ENCODE measurements around the gene SMTNL2. TPM values are rescaled to one million over a fixed set of nuclear protein-coding genes. Genes with fewer than 3 reads are reported as not detected.

Gene SMTNL2
- total RNA-seq, 1 experiment from 2014 or later: 2.7 TPM

GRCh38 chr17:4596636-4597380, 12.5 kb downstream of the SMTNL2 start:
- ATAC-seq (no peak), DNase-seq (ENCODE audit: low spot score) (no peak)
- Mint-ChIP-seq H3K4me1 (peaks cover 34% of the 10 kb centered on the region), H3K36me3 (no peaks in the 10 kb centered on the region), H3K27me3 (ENCODE audit: low read depth) (no peaks in the 10 kb centered on the region), H3K9me3 (no peaks in the 10 kb centered on the region), H3K4me3 (no peak overlapping the region), H3K27ac (no peak overlapping the region)
- TF ChIP-seq PRDM15 (CRISPR knock-in tag; IDR thresholded peaks at IDR 0.05): no peak
- no peak for TF ChIP-seq ATF6 (CRISPR knock-in tag; IDR thresholded peaks at IDR 0.05)
- TF ChIP-seq ZNF532 (CRISPR knock-in tag; IDR thresholded peaks at IDR 0.05; ENCODE audit: borderline replicate concordance): no peak
- no peak for TF ChIP-seq CREM (CRISPR knock-in tag; IDR thresholded peaks at IDR 0.05)
- TF ChIP-seq AR (CRISPR knock-in tag; IDR thresholded peaks at IDR 0.05): no peak
- no peak for TF ChIP-seq ZNF416 (CRISPR knock-in tag; IDR thresholded peaks at IDR 0.05)
- TF ChIP-seq IRF1 (CRISPR knock-in tag; IDR thresholded peaks at IDR 0.05): no peak
- no peak for TF ChIP-seq GRHL2 (CRISPR knock-in tag; IDR thresholded peaks at IDR 0.05; ENCODE audit: insufficient replicate concordance, severe bottlenecking)
- TF ChIP-seq PREB (CRISPR knock-in tag; IDR thresholded peaks at IDR 0.05; ENCODE audit: borderline replicate concordance): no peak
- no peak for TF ChIP-seq ZNF219 (CRISPR knock-in tag; IDR thresholded peaks at IDR 0.05; ENCODE audit: borderline replicate concordance)
- no peak for TF ChIP-seq TP53 (CRISPR knock-in tag; IDR thresholded peaks at IDR 0.05)
- no peak for TF ChIP-seq ESRRA (CRISPR knock-in tag; IDR thresholded peaks at IDR 0.05; ENCODE audit: borderline replicate concordance)
- no peak for TF ChIP-seq KAT7 (CRISPR knock-in tag; IDR thresholded peaks at IDR 0.05; ENCODE audit: borderline replicate concordance)
- no peak for TF ChIP-seq ETV6 (CRISPR knock-in tag; IDR thresholded peaks at IDR 0.05)
- TF ChIP-seq NR3C1 (CRISPR knock-in tag; conservative IDR thresholded peaks at IDR 0.05; ENCODE audit: low read depth): no peak
- POLR2A ChIA-PET: interaction anchor here (1.2 kb wide), 1 partner anchor 71 kb away, joined by 3 read pairs; no protein-coding TSS in a partner anchor
- CTCF ChIA-PET: interaction anchor here (1.0 to 4.6 kb wide), 2 partner anchors 28 to 30 kb away, joined by 3 to 30 read pairs; no protein-coding TSS in a partner anchor

All from WTC11 (cell line).